GM19193 (cell line): ENCODE data around the gene ACKR2.

Source experiments
- POLR2A ChIP-seq: IDR thresholded peaks from 4 replicates; pipeline ENCODE4 v1.6.1; 2011; ENCODE audit not compliant: insufficient read depth, insufficient read length; ENCODE audit errors: extremely low read depth

Gene ACKR2

GRCh38 chr3:42855547-42856380, 46.5 kb downstream of the ACKR2 start:
- no peak for TF ChIP-seq POLR2A

- TF ChIP-seq POLR2A: no peak
These were observed 47.3 kb downstream of the ACKR2 start for GRCh38 chr3:42856544-42856943.

GRCh38 chr3:42864321-42864950, 55.2 kb downstream of the ACKR2 start:
- TF ChIP-seq POLR2A: no peak

- TF ChIP-seq POLR2A: no peak
These were observed 56.0 kb downstream of the ACKR2 start for GRCh38 chr3:42865256-42865655.

- TF ChIP-seq POLR2A: no peak
These were observed 57.9 kb downstream of the ACKR2 start for GRCh38 chr3:42867138-42867537.

GRCh38 chr3:42868841-42869240, 59.6 kb downstream of the ACKR2 start:
- no peak for TF ChIP-seq POLR2A

- TF ChIP-seq POLR2A: no peak
These were observed 62.4 kb downstream of the ACKR2 start for GRCh38 chr3:42871592-42872196.

- no peak for TF ChIP-seq POLR2A
These were observed 63.5 kb downstream of the ACKR2 start for GRCh38 chr3:42872718-42873117.

- TF ChIP-seq POLR2A: no peak
These were observed 64.2 kb downstream of the ACKR2 start for GRCh38 chr3:42873221-42873982.

- TF ChIP-seq POLR2A: no peak
These were observed 65.5 kb downstream of the ACKR2 start for GRCh38 chr3:42874749-42875148.

GRCh38 chr3:42875325-42876151, 66.3 kb downstream of the ACKR2 start, which contains the start of gene CYP8B1:
CYP8B1 (minus strand) TSS chr3:42875879; CDS start chr3:42875816, 63 bp downstream.
- TF ChIP-seq POLR2A: no peak

- no peak for TF ChIP-seq POLR2A
These were observed 67.2 kb downstream of the ACKR2 start for GRCh38 chr3:42876401-42876800.

GRCh38 chr3:42876940-42877720, 67.9 kb downstream of the ACKR2 start:
- TF ChIP-seq POLR2A: no peak
